DND-41 (cell line): Measurements from ENCODE around the gene MATK.

Source experiments
- ATAC-seq: fragments of 200-7000 bp; cut with Tn5 transposase; 3 replicates; pipeline ENCODE4 v1.9.1; 2021; ENCODE audit warnings: low read depth; ENCODE audit not compliant: insufficient read depth
- DNase-seq: peaks from one replicate; pipeline ENCODE4 v3.0.0-alpha.2; 2020
- H2AFZ ChIP-seq: 2 replicates; pipeline ENCODE4 v1.6.0; 2012; ENCODE audit warnings: low read depth, low read length
- H3K27ac ChIP-seq: 2 replicates; pipeline ENCODE4 v1.5.1; 2012; ENCODE audit warnings: low read length, inconsistent platforms
- H3K27me3 ChIP-seq: fragments of 200-600 bp; sonication (generic); 2 replicates; pipeline ENCODE4 v1.6.0; 2012; ENCODE audit warnings: low read length, mild to moderate bottlenecking, inconsistent platforms; ENCODE audit not compliant: insufficient read depth, poor library complexity
- H3K36me3 ChIP-seq: 2 replicates; pipeline ENCODE4 v1.5.1; 2012; ENCODE audit warnings: low read length, inconsistent platforms; ENCODE audit not compliant: insufficient read depth
- H3K4me1 ChIP-seq: 2 replicates; pipeline ENCODE4 v1.5.1; 2012; ENCODE audit warnings: mild to moderate bottlenecking, low read length; ENCODE audit not compliant: insufficient read depth
- H3K4me2 ChIP-seq: 2 replicates; pipeline ENCODE4 v1.6.0; 2012; ENCODE audit warnings: mild to moderate bottlenecking, moderate library complexity, low read length, inconsistent platforms; ENCODE audit not compliant: insufficient read depth
- H3K4me3 ChIP-seq, 2 experiments: fragments of 200-600 bp in 1 of 2; shearing (Covaris generic) in 1 of 2; 2 replicates each; pipeline ENCODE4 v1.5.1; 2012 to 2016; ENCODE audit warnings: inconsistent platforms in 2 of 2, low read length in 2 of 2, mild to moderate bottlenecking in 2 of 2, low read depth in 1 of 2, moderate library complexity in 1 of 2
- H3K79me2 ChIP-seq: 2 replicates; pipeline ENCODE4 v1.6.0; 2012; ENCODE audit warnings: low read length, inconsistent platforms; ENCODE audit not compliant: insufficient read depth
- H3K9ac ChIP-seq: 2 replicates; pipeline ENCODE4 v1.6.0; 2012; ENCODE audit warnings: low read depth, mild to moderate bottlenecking, inconsistent platforms, low read length, moderate library complexity
- H3K9me3 ChIP-seq: 2 replicates; pipeline ENCODE4 v1.5.1; 2012; ENCODE audit warnings: low read length, moderate library complexity, mild to moderate bottlenecking, inconsistent platforms; ENCODE audit not compliant: insufficient read depth, severe bottlenecking
- H4K20me1 ChIP-seq: 2 replicates; pipeline ENCODE4 v1.6.0; 2012; ENCODE audit warnings: low read length; ENCODE audit not compliant: insufficient read depth
- EZH2 ChIP-seq: IDR thresholded peaks from 3 replicates; pipeline ENCODE4 v1.6.1; 2012; ENCODE audit warnings: borderline replicate concordance, low read depth, mild to moderate bottlenecking, moderate library complexity, low read length, inconsistent platforms; ENCODE audit not compliant: severe bottlenecking
- TF ChIP-seq, protein P1 (sequence below): IDR thresholded peaks from 2 replicates; pipeline ENCODE4 v1.5.1; 2012; ENCODE audit warnings: borderline replicate concordance, low read length, moderate library complexity, mild to moderate bottlenecking; ENCODE audit not compliant: poor library complexity, severe bottlenecking; ENCODE audit errors: extremely low read depth

Gene MATK

GRCh38 chr19:3814648-3815047 is 28.5 kb upstream of the MATK start:
- TF ChIP-seq, protein P1, sequence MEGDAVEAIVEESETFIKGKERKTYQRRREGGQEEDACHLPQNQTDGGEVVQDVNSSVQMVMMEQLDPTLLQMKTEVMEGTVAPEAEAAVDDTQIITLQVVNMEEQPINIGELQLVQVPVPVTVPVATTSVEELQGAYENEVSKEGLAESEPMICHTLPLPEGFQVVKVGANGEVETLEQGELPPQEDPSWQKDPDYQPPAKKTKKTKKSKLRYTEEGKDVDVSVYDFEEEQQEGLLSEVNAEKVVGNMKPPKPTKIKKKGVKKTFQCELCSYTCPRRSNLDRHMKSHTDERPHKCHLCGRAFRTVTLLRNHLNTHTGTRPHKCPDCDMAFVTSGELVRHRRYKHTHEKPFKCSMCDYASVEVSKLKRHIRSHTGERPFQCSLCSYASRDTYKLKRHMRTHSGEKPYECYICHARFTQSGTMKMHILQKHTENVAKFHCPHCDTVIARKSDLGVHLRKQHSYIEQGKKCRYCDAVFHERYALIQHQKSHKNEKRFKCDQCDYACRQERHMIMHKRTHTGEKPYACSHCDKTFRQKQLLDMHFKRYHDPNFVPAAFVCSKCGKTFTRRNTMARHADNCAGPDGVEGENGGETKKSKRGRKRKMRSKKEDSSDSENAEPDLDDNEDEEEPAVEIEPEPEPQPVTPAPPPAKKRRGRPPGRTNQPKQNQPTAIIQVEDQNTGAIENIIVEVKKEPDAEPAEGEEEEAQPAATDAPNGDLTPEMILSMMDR, result no peak
- no peak for TF ChIP-seq EZH2
- no peak overlapping the region for H3K4me3 ChIP-seq
- no peaks in the 10 kb centered on the region for H4K20me1 ChIP-seq
- peak overlapping the region; percentile 66; the same call in 1 of the 2 replicates for H3K27ac ChIP-seq
- H3K79me2 ChIP-seq, result no peaks in the 10 kb centered on the region
- H3K9me3 ChIP-seq, result no peaks in the 10 kb centered on the region
- no peak for ATAC-seq
- no peak overlapping the region for H3K9ac ChIP-seq
- no peak for DNase-seq
- no peak overlapping the region for H2AFZ ChIP-seq
- no peak overlapping the region for H3K4me2 ChIP-seq
- no peaks in the 10 kb centered on the region for H3K36me3 ChIP-seq
- H3K4me1 ChIP-seq, result peaks cover 24% of the 10 kb centered on the region
- no peaks in the 10 kb centered on the region for H3K27me3 ChIP-seq

- Histone ChIP-seq H2AFZ (no peak overlapping the region), H3K4me2 (no peak overlapping the region), H3K27ac (peak overlapping the region; percentile 66), H3K79me2 (no peaks in the 10 kb centered on the region), H4K20me1 (no peaks in the 10 kb centered on the region), H3K4me1 (peaks cover 24% of the 10 kb centered on the region), H3K36me3 (no peaks in the 10 kb centered on the region), H3K27me3 (no peaks in the 10 kb centered on the region), H3K4me3 (no peak overlapping the region), H3K9me3 (no peaks in the 10 kb centered on the region), H3K9ac (peak overlapping the region; percentile 36)
- ATAC-seq, result no peak
- TF ChIP-seq EZH2, result no peak
- TF ChIP-seq, protein P1, result no peak
- DNase-seq, result no peak
These were observed 27.6 kb upstream of the MATK start for GRCh38 chr19:3813473-3814392.

- Histone ChIP-seq H3K27me3 (no peaks in the 10 kb centered on the region), H3K4me1 (peaks cover 24% of the 10 kb centered on the region), H3K36me3 (no peaks in the 10 kb centered on the region), H3K27ac (no peak overlapping the region), H3K4me3 (no peak overlapping the region), H3K9ac (no peak overlapping the region), H2AFZ (no peak overlapping the region), H4K20me1 (no peaks in the 10 kb centered on the region), H3K79me2 (no peaks in the 10 kb centered on the region), H3K4me2 (no peak overlapping the region), H3K9me3 (no peaks in the 10 kb centered on the region)
- ATAC-seq (no peak), DNase-seq (no peak)
- TF ChIP-seq, protein P1, result no peak
- TF ChIP-seq EZH2, result no peak
These were observed 24.7 kb upstream of the MATK start for GRCh38 chr19:3810708-3811355.
